Common myeloid progenitor, CD34-positive (primary cell): Measurements from ENCODE around the gene HOXB5.
A peak's percentile ranks its signal among the peaks of the same experiment; 100 is the strongest.

ENCODE experiments used
- CTCF ChIA-PET: fragments of 350-600 bp; sonication (Branson Sonifier 250); formaldehyde crosslinking; loops from one replicate; lab custom pipeline; 2021; ENCODE audit warnings: antibody characterized with exemption; lab: Charles Lee
- POLR2A ChIA-PET: fragments of 350-600 bp; sonication (Branson Sonifier 250); formaldehyde crosslinking; loops from one replicate; lab custom pipeline; 2021; ENCODE audit warnings: antibody characterized with exemption; lab: Charles Lee
- DNase-seq, 3 donors: peaks; one replicate each; pipeline versions ENCODE4 v3.0.0 to v3.0.0-alpha.2; 2013
- H3K27ac ChIP-seq, 2 experiments: 1 replicate in 1 of 2; 2 replicates in 1 of 2; pipeline ENCODE4 v1.7.0; 2013; ENCODE audit warnings: inconsistent platforms in 2 of 2, low read length in 2 of 2, mild to moderate bottlenecking in 2 of 2, low read depth in 1 of 2, moderate library complexity in 1 of 2; ENCODE audit not compliant: severe bottlenecking in 2 of 2, insufficient read depth in 1 of 2, poor library complexity in 1 of 2
- H3K27me3 ChIP-seq, 5 experiments: replicated peaks in 2 of 5; 1 replicate in 3 of 5; 2 replicates in 2 of 5; pipeline versions ENCODE4 v1.6.1 to v1.7.0; 2013; ENCODE audit warnings: low read length in 4 of 5, mild to moderate bottlenecking in 2 of 5, moderate library complexity in 2 of 5, inconsistent platforms in 1 of 5; ENCODE audit not compliant: insufficient read depth in 5 of 5, control insufficient read depth in 4 of 5
- H3K36me3 ChIP-seq, 4 experiments: 1 replicate in 2 of 4; 2 replicates in 2 of 4; pipeline versions ENCODE4 v1.6.1 to v1.7.0; 2013; ENCODE audit warnings: low read length in 3 of 4, control low read depth in 1 of 4, mild to moderate bottlenecking in 1 of 4; ENCODE audit not compliant: control insufficient read depth in 4 of 4, insufficient read depth in 4 of 4
- H3K4me1 ChIP-seq, 4 experiments: 1 replicate in 3 of 4; 2 replicates in 1 of 4; pipeline versions ENCODE4 v1.6.1 to v1.7.1; 2013; ENCODE audit warnings: low read length in 3 of 4, mild to moderate bottlenecking in 3 of 4, control low read depth in 1 of 4, inconsistent platforms in 1 of 4, moderate library complexity in 1 of 4; ENCODE audit not compliant: control insufficient read depth in 4 of 4, insufficient read depth in 4 of 4; ENCODE audit errors: control extremely low read depth in 1 of 4
- H3K4me3 ChIP-seq, 7 experiments: 1 replicate in 4 of 7; 2 replicates in 3 of 7; pipeline versions ENCODE4 v1.5.1 to v1.7.0; 2013; ENCODE audit warnings: mild to moderate bottlenecking in 7 of 7, low read length in 6 of 7, moderate library complexity in 6 of 7, inconsistent platforms in 2 of 7, low read depth in 2 of 7, control low read depth in 1 of 7; ENCODE audit not compliant: insufficient read depth in 4 of 7, control insufficient read depth in 1 of 7; ENCODE audit errors: extremely low read depth in 1 of 7
- H3K9me3 ChIP-seq, 5 experiments: 1 replicate in 4 of 5; 2 replicates in 1 of 5; pipeline versions ENCODE4 v1.6.1 to v1.7.1; 2013; ENCODE audit warnings: low read length in 4 of 5, mild to moderate bottlenecking in 2 of 5, inconsistent platforms in 1 of 5, low read depth in 1 of 5, moderate library complexity in 1 of 5; ENCODE audit not compliant: control insufficient read depth in 4 of 5, insufficient read depth in 2 of 5; ENCODE audit errors: control extremely low read depth in 1 of 5
- WGBS: methylation state at CpG from one replicate; pipeline ENCODE4 v1.1.5; 2013; ENCODE audit not compliant: insufficient coverage; 5-methylcytosine and 5-hydroxymethylcytosine counted together

The HOXB5 gene

GRCh38 chr17:48592577-48592976 lies 1.0 kb downstream of the HOXB5 start:
- Histone ChIP-seq H3K36me3 (peaks cover 0 to 3% (median 0%) of the 10 kb centered on the region in 4 experiments), H3K4me1 (peaks cover 10 to 84% (median 64%) of the 10 kb centered on the region in 4 experiments), H3K9me3 (no peaks in the 10 kb centered on the region), H3K27me3 (peaks cover 0 to 23% (median 0%) of the 10 kb centered on the region in 5 experiments), H3K4me3 (peak overlapping the region; percentile 27 to 97 (median 75)), H3K27ac (peak overlapping the region in 1 of 2 experiments; percentile 61)
- WGBS, result 0% methylated on average over 10 of the region's 14 CpGs
- CTCF ChIA-PET, result interaction anchor here (0.8 to 4.3 kb wide), 29 partner anchors 12 to 566 kb away, joined by 3 to 31 read pairs (median 5); partner anchors contain the start of genes HOXB4 and HOXB6
- peak in 1 of 3 donors; percentile 50 for DNase-seq
- POLR2A ChIA-PET, result interaction anchor here (0.7 to 1.3 kb wide), 4 partner anchors 9 to 201 kb away, joined by 3 to 4 read pairs (median 4); no protein-coding TSS in a partner anchor

DNA sequence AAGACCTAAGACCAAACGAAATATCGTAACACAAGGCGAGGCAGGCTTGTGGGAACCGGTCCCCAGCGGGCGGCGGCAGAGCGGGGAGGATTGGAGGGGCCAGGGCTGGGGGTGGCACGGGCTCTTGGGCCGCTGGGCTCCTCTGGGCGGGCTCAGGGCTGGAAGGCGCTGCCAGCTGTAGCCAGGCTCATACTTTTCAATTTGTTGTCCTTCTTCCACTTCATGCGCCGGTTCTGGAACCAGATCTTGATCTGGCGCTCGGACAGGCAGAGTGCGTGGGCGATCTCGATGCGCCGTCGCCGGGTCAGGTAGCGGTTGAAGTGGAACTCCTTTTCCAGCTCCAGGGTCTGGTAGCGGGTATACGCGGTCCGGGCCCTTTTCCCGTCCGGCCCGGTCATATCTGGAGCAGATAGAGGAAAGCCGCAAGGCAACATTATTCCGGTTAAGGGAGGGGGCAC lies 1.5 kb downstream of the HOXB5 start:
- Histone ChIP-seq H3K27ac (no peak overlapping the region), H3K9me3 (no peaks in the 10 kb centered on the region), H3K4me1 (peaks cover 13 to 84% (median 64%) of the 10 kb centered on the region in 4 experiments), H3K27me3 (peaks cover 0 to 19% (median 0%) of the 10 kb centered on the region in 5 experiments), H3K36me3 (peaks cover 0 to 3% (median 0%) of the 10 kb centered on the region in 4 experiments), H3K4me3 (peak overlapping the region in 6 of 7 experiments; percentile 4 to 97 (median 76))
- CTCF ChIA-PET, result interaction anchor here (0.9 to 4.3 kb wide), 19 partner anchors 13 to 566 kb away, joined by 3 to 31 read pairs (median 6); partner anchors contain the start of genes HOXB4 and HOXB6
- peak in 1 of 3 donors; percentile 55 for DNase-seq
- 1% methylated on average over 26 of the region's 33 CpGs for WGBS
- POLR2A ChIA-PET, result interaction anchor here (0.6 to 1.3 kb wide), 4 partner anchors 8 to 256 kb away, joined by 3 to 4 read pairs (median 4); no protein-coding TSS in a partner anchor

DNA sequence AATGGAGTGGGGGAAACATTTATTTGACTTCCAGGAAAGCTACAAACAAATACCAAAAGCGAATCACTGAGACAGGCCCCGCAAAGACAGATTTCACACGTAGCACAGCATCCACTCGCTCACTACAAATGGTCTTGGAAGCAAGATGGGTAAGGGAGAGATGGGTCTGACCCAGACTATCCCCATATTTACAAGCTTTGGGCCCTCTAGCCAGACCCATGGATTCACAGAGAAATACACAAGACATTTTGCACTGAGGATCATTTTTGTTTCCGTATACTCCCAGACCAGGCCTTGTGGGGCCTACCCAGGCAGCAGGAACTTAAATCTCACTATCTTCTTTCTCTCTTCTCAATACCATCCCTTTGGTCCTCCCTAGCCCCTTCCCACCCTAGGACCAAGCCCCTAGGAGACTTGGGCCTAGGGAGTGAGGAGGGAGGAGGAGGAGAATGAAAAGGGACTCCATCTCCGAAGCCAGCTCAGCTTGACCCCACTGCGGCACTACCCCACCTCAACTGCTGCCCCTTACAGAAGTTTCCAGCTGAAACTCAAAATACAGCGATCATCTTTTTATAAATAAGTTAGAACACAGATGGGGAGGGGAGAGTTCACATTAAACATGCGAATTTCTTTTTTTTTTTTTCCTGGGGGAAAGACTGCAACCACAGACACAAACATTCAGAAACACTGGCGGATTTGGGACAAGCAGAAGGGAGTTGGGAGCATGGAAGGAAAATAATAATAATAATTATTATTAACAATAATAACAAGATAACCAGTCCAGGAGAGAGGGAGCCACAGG lies 2.1 kb downstream of the HOXB5 start:
- Histone ChIP-seq H3K4me1 (peaks cover 13 to 84% (median 65%) of the 10 kb centered on the region in 4 experiments), H3K27me3 (peaks cover 0 to 14% (median 0%) of the 10 kb centered on the region in 5 experiments)
- POLR2A ChIA-PET, result interaction anchor here (0.6 to 1.3 kb wide), 3 partner anchors 200 to 255 kb away, joined by 3 to 4 read pairs (median 3); no protein-coding TSS in a partner anchor

GRCh38 chr17:48590607-48591161 lies 2.9 kb downstream of the HOXB5 start:
- DNase-seq, result no peak
- Histone ChIP-seq H3K27ac (peak overlapping the region; percentile 80 to 87), H3K4me1 (peaks cover 13 to 84% (median 66%) of the 10 kb centered on the region in 4 experiments), H3K27me3 (peaks cover 0 to 14% (median 0%) of the 10 kb centered on the region in 5 experiments), H3K4me3 (peak overlapping the region in 6 of 7 experiments; percentile 11 to 97 (median 86)), H3K9me3 (no peaks in the 10 kb centered on the region), H3K36me3 (peaks cover 0 to 3% (median 0%) of the 10 kb centered on the region in 4 experiments)
- CTCF ChIA-PET, result interaction anchor here (0.8 to 4.2 kb wide), 7 partner anchors 36 to 436 kb away, joined by 3 to 22 read pairs (median 3); no protein-coding TSS in a partner anchor
- POLR2A ChIA-PET, result interaction anchor here (0.6 to 0.8 kb wide), 2 partner anchors 10 to 202 kb away, joined by 3 read pairs; no protein-coding TSS in a partner anchor

More for the DNA sequence above, 2.1 kb downstream of the HOXB5 start:
- CTCF ChIA-PET, result interaction anchor here (0.8 to 4.3 kb wide), 12 partner anchors 27 to 565 kb away, joined by 3 to 31 read pairs (median 6); no protein-coding TSS in a partner anchor
- H3K27ac ChIP-seq, result peak overlapping the region; percentile 80 to 87
- peak in 1 of 3 donors; percentile 49 for DNase-seq
- H3K36me3 ChIP-seq, result peaks cover 0 to 3% (median 0%) of the 10 kb centered on the region in 4 experiments
- peak overlapping the region in 4 of 7 experiments; percentile 75 to 97 (median 83) for H3K4me3 ChIP-seq
- no peaks in the 10 kb centered on the region for H3K9me3 ChIP-seq
- WGBS, result 39% methylated on average over 5 of the region's 10 CpGs

DNA sequence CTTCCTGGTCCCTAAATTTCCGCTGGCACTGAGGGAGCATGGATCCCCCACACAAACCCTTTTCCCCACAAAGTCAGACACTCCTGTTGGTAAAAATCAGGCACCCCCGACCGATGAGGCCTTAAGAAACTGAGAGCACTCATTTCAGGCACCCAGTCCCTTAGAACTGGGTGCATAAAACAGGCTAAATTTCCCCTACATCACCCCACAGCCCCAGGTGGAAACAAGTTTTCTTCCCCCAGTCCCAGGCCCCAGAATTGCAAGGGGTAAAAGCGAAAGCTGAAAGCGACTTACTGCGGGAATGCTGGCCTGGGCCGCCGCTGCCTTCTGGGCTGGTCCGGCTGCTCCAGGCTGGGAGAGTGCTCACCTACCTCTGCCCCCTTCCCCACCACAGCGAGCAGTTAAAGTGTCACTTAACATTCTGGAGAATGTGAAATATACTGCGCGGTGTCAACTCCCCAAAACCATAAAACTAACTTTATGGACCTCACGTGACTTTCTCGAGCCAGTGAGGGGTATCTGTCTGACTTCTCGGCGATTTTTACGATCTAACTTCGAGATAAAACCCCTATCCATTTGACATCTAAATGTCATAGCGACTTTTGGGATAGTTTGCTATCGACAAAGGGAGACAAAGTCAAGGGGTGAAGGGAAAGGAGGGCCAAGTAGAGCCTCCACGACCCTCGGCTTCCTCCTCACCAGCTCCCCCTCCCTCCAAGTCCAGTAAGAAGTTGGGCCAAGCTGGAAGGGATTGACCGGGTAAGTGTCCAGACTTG lies 3.6 kb downstream of the HOXB5 start, which contains the start of gene HOXB3:
TSS of gene HOXB3 (minus strand) at position 411 of the 776 bp plus-strand sequence. CDS start 37,767 bp downstream, outside the sequence.
- POLR2A ChIA-PET, result interaction anchor here (0.5 to 0.8 kb wide), 2 partner anchors 10 to 1522 kb away, joined by 3 to 4 read pairs; no protein-coding TSS in a partner anchor
- DNase-seq, result peak in 2 of 3 donors; percentile 62 to 71
- Histone ChIP-seq H3K4me1 (peaks cover 13 to 85% (median 69%) of the 10 kb centered on the region in 4 experiments), H3K36me3 (no peaks in the 10 kb centered on the region), H3K9me3 (no peaks in the 10 kb centered on the region), H3K4me3 (peak within 1 kb of the TSS; percentile 45 to 97 (median 82)), H3K27ac (peak within 1 kb of the TSS; percentile 80 to 87), H3K27me3 (peaks cover 0 to 14% (median 0%) of the 10 kb centered on the region in 5 experiments)
- CTCF ChIA-PET, result interaction anchor here (1.0 to 4.2 kb wide), 9 partner anchors 14 to 435 kb away, joined by 3 to 22 read pairs (median 4); no protein-coding TSS in a partner anchor
- WGBS, result 2% methylated on average over 16 of the region's 23 CpGs
